Trophoblast cell (in vitro differentiated cells and primary cell): ENCODE results near the gene SIRT6.
"Not testable (repeated sequence)": the region's sequence is repeated elsewhere in the genome, so short reads cannot be mapped to it uniquely, and the experiment has no call there.

ENCODE experiments used
- DNase-seq, 2 donors: peaks; one replicate each; pipeline ENCODE4 v3.0.0-alpha.2; 2016
- H2AFZ ChIP-seq: 2 replicates; pipeline ENCODE4 v1.6.1; 2013; ENCODE audit warnings: low read length, moderate library complexity, mild to moderate bottlenecking; ENCODE audit not compliant: insufficient read depth, poor library complexity
- H2AK5ac ChIP-seq: 2 replicates; pipeline ENCODE4 v1.6.1; 2013; ENCODE audit warnings: mild to moderate bottlenecking, low read length
- H2BK120ac ChIP-seq: 2 replicates; pipeline ENCODE4 v1.6.1; 2013; ENCODE audit warnings: low read length, mild to moderate bottlenecking, moderate library complexity; ENCODE audit not compliant: insufficient read depth, poor library complexity
- H2BK12ac ChIP-seq: 2 replicates; pipeline ENCODE4 v1.6.1; 2013; ENCODE audit warnings: mild to moderate bottlenecking, low read length, moderate library complexity
- H2BK5ac ChIP-seq: 2 replicates; pipeline ENCODE4 v1.6.1; 2013; ENCODE audit warnings: low read length, low read depth, moderate library complexity, mild to moderate bottlenecking; ENCODE audit not compliant: poor library complexity
- H3K14ac ChIP-seq: 2 replicates; pipeline ENCODE4 v1.6.1; 2013; ENCODE audit warnings: mild to moderate bottlenecking, low read length
- H3K18ac ChIP-seq: 2 replicates; pipeline ENCODE4 v1.6.1; 2013; ENCODE audit warnings: mild to moderate bottlenecking, low read length
- H3K23ac ChIP-seq: 2 replicates; pipeline ENCODE4 v1.6.1; 2013; ENCODE audit warnings: low read length
- H3K27ac ChIP-seq: 2 replicates; pipeline ENCODE4 v1.5.1; 2013; ENCODE audit warnings: low read depth, mild to moderate bottlenecking, inconsistent platforms, low read length, moderate library complexity
- H3K27me3 ChIP-seq: 2 replicates; pipeline ENCODE4 v1.6.1; 2013; ENCODE audit warnings: inconsistent platforms, mild to moderate bottlenecking, low read length, moderate library complexity; ENCODE audit not compliant: insufficient read depth
- H3K36me3 ChIP-seq, 2 experiments: 1 replicate in 1 of 2; 2 replicates in 1 of 2; pipeline ENCODE4 v1.6.1; 2013; ENCODE audit warnings: low read length in 2 of 2, mild to moderate bottlenecking in 2 of 2, moderate library complexity in 1 of 2; ENCODE audit not compliant: insufficient read depth in 2 of 2, control insufficient read depth in 1 of 2
- H3K4ac ChIP-seq: 2 replicates; pipeline ENCODE4 v1.6.1; 2013; ENCODE audit warnings: low read depth, mild to moderate bottlenecking, low read length, moderate library complexity
- H3K4me1 ChIP-seq, 2 experiments: 1 replicate in 1 of 2; 2 replicates in 1 of 2; pipeline ENCODE4 v1.6.1; 2013; ENCODE audit warnings: low read length in 2 of 2, mild to moderate bottlenecking in 2 of 2, moderate library complexity in 1 of 2; ENCODE audit not compliant: insufficient read depth in 2 of 2, control insufficient read depth in 1 of 2
- H3K4me2 ChIP-seq: 2 replicates; pipeline ENCODE4 v1.6.1; 2013; ENCODE audit warnings: inconsistent platforms, mild to moderate bottlenecking, low read length, moderate library complexity
- H3K4me3 ChIP-seq: 2 replicates; pipeline ENCODE4 v1.5.1; 2013; ENCODE audit warnings: mild to moderate bottlenecking, low read depth, low read length, inconsistent platforms
- H3K79me1 ChIP-seq: one replicate; pipeline ENCODE4 v1.6.1; 2013; ENCODE audit warnings: low read length
- H3K79me2 ChIP-seq: 2 replicates; pipeline ENCODE4 v1.6.1; 2013; ENCODE audit warnings: low read length, mild to moderate bottlenecking; ENCODE audit not compliant: control insufficient read depth, insufficient read depth, poor library complexity
- H3K9ac ChIP-seq: 2 replicates; pipeline ENCODE4 v1.6.1; 2013; ENCODE audit warnings: mild to moderate bottlenecking, low read length
- H3K9me3 ChIP-seq: 2 replicates; pipeline ENCODE4 v1.6.1; 2013; ENCODE audit warnings: low read depth, mild to moderate bottlenecking, control low read depth, inconsistent platforms, low read length; ENCODE audit not compliant: insufficient read depth
- H4K12ac ChIP-seq: 2 replicates; pipeline ENCODE4 v1.6.1; 2013; ENCODE audit warnings: low read depth, mild to moderate bottlenecking, low read length, moderate library complexity
- H4K8ac ChIP-seq: 2 replicates; pipeline ENCODE4 v1.6.1; 2013; ENCODE audit warnings: low read depth, mild to moderate bottlenecking, low read length, moderate library complexity
- H4K91ac ChIP-seq: one replicate; pipeline ENCODE4 v1.6.1; 2013; ENCODE audit warnings: low read depth, mild to moderate bottlenecking, low read length, moderate library complexity
- WGBS: extraction: QIAGEN DNeasy Blood & Tissue Kit; methylation state at CpG from one replicate; pipeline ENCODE4 v1.1.7; 2013; ENCODE audit warnings: missing lambda C conversion rate; ENCODE audit not compliant: insufficient read length, insufficient coverage; ENCODE audit errors: extremely low coverage; 5-methylcytosine and 5-hydroxymethylcytosine counted together

The SIRT6 gene

DNA sequence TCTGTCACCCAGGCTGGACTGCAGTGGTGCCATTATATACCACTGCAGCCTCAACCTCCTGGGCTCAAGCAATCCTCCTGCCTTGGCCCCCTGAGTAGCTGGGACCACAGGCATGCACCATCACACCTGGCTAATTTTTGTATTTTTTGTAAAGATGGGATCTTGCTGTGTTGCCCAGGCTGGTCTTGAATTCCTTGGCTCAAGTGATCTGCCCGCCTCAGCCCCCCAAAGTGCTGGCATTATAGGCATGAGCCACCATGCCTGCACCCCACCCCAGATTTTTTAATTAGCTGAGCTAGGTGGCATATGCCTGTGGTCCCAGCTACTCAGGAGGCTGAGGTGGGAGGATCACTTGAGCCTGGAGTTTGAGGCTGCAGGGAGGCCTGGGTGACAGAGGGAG lies 39.4 kb downstream of the SIRT6 start:
- not testable (repeated sequence) for H2BK5ac ChIP-seq, H4K8ac ChIP-seq, DNase-seq, H3K27me3 ChIP-seq, H3K4me1 ChIP-seq, H3K27ac ChIP-seq, H3K4me3 ChIP-seq, H3K9ac ChIP-seq, H3K36me3 ChIP-seq, H3K9me3 ChIP-seq, H4K91ac ChIP-seq, H2AFZ ChIP-seq, H3K4ac ChIP-seq, H3K18ac ChIP-seq, H3K23ac ChIP-seq, H3K79me1 ChIP-seq, H3K4me2 ChIP-seq, H2AK5ac ChIP-seq, H3K14ac ChIP-seq, H4K12ac ChIP-seq, H2BK12ac ChIP-seq, H2BK120ac ChIP-seq, H3K79me2 ChIP-seq
- WGBS, result no CpG with 5 or more reads among the region's 1 CpG

GRCh38 chr19:4140237-4140711 lies 42.1 kb downstream of the SIRT6 start:
- no peaks in the 10 kb centered on the region for H3K79me1 ChIP-seq
- H3K14ac ChIP-seq, result no peak overlapping the region
- H3K36me3 ChIP-seq, result no peaks in the 10 kb centered on the region
- H3K27me3 ChIP-seq, result no peaks in the 10 kb centered on the region
- no peak overlapping the region for H2AK5ac ChIP-seq
- no peak overlapping the region for H4K91ac ChIP-seq
- no peak overlapping the region for H2BK120ac ChIP-seq
- WGBS, result no CpG with 5 or more reads among the region's 12 CpGs
- peak; percentile 23 to 72 for DNase-seq
- no peak overlapping the region for H3K18ac ChIP-seq
- no peak overlapping the region for H3K4me2 ChIP-seq
- no peaks in the 10 kb centered on the region for H3K79me2 ChIP-seq
- no peak overlapping the region for H2BK12ac ChIP-seq
- no peaks in the 10 kb centered on the region for H3K9me3 ChIP-seq
- no peak overlapping the region for H3K23ac ChIP-seq
- peak overlapping the region; percentile 35 for H4K8ac ChIP-seq
- H2BK5ac ChIP-seq, result no peak overlapping the region
- no peak overlapping the region for H3K4ac ChIP-seq
- H3K27ac ChIP-seq, result no peak overlapping the region
- H3K4me1 ChIP-seq, result no peaks in the 10 kb centered on the region
- H4K12ac ChIP-seq, result no peak overlapping the region
- H2AFZ ChIP-seq, result no peak overlapping the region
- H3K4me3 ChIP-seq, result no peak overlapping the region
- H3K9ac ChIP-seq, result no peak overlapping the region

- H3K27me3 ChIP-seq, result no peaks in the 10 kb centered on the region
- no peak overlapping the region for H2BK120ac ChIP-seq
- H3K9me3 ChIP-seq, result no peaks in the 10 kb centered on the region
- H2BK12ac ChIP-seq, result no peak overlapping the region
- H4K8ac ChIP-seq, result no peak overlapping the region
- no peak overlapping the region for H3K4me3 ChIP-seq
- no peak overlapping the region for H3K14ac ChIP-seq
- no peak overlapping the region for H4K91ac ChIP-seq
- no peak overlapping the region for H3K18ac ChIP-seq
- no peaks in the 10 kb centered on the region for H3K4me1 ChIP-seq
- H3K27ac ChIP-seq, result no peak overlapping the region
- no peak overlapping the region for H3K4ac ChIP-seq
- no peak overlapping the region for H4K12ac ChIP-seq
- no peak overlapping the region for H2BK5ac ChIP-seq
- no peak overlapping the region for H3K4me2 ChIP-seq
- H2AK5ac ChIP-seq, result no peak overlapping the region
- H3K79me1 ChIP-seq, result no peaks in the 10 kb centered on the region
- peak; percentile 83 to 92 for DNase-seq
- no CpG with 5 or more reads among the region's 14 CpGs for WGBS
- no peak overlapping the region for H3K9ac ChIP-seq
- H2AFZ ChIP-seq, result no peak overlapping the region
- no peaks in the 10 kb centered on the region for H3K79me2 ChIP-seq
- no peaks in the 10 kb centered on the region for H3K36me3 ChIP-seq
- H3K23ac ChIP-seq, result no peak overlapping the region
Measured at GRCh38 chr19:4139614-4140236, 42.6 kb downstream of the SIRT6 start.

DNA sequence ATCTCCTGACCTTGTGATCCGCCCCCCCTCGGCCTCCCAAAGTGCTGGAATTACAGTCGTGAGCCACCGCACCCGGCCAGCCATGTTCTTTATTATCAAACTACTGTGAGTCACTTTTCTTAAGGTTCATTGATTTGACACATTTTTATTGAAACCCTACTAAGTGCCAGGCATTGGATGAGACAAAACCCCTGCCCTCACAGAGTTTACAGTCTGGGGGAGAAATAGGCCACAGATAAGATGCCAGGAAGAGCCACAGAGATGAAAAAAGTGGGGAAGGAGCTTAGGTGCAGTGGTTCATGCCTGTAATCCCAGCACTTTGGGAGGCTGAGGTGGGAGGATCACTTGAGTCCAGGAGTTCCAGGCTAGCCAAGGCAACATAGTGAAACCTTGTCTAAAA lies 43.9 kb downstream of the SIRT6 start:
- Histone ChIP-seq H3K79me2 (no peaks in the 10 kb centered on the region), H4K12ac (no peak overlapping the region), H2BK12ac (no peak overlapping the region), H2AK5ac (no peak overlapping the region), H3K36me3 (no peaks in the 10 kb centered on the region), H3K4me2 (no peak overlapping the region), H2AFZ (no peak overlapping the region), H2BK120ac (no peak overlapping the region), H3K9me3 (no peaks in the 10 kb centered on the region), H4K8ac (no peak overlapping the region), H3K79me1 (no peaks in the 10 kb centered on the region), H3K4me1 (no peaks in the 10 kb centered on the region), H2BK5ac (no peak overlapping the region), H3K18ac (no peak overlapping the region), H3K4ac (no peak overlapping the region), H3K23ac (no peak overlapping the region), H3K9ac (no peak overlapping the region), H4K91ac (no peak overlapping the region), H3K27me3 (no peaks in the 10 kb centered on the region), H3K27ac (no peak overlapping the region), H3K4me3 (no peak overlapping the region), H3K14ac (no peak overlapping the region)
- whole genome bisulfite sequencing, result no CpG with 5 or more reads among the region's 5 CpGs
- DNase-seq, result no peak
